GM13976 (cell line): ENCODE data around the gene IMMP2L.

ENCODE experiments used
- DNase-seq: peaks from one replicate; pipeline ENCODE4 v3.0.0; 2012; ENCODE audit warnings: low spot score
- in situ Hi-C: fragments of 300-500 bp; cut with MboI; formaldehyde crosslinking; loops from one replicate; pipeline ENCODE4 v1.12.0; 2022; ENCODE audit warnings: low sequenced_read_pairs, mixed read lengths, inconsistent platforms; ENCODE audit not compliant: unreplicated experiment
- TF ChIP-seq, protein P1 (sequence below): IDR thresholded peaks from 2 replicates; pipeline ENCODE4 v1.5.1; 2012; ENCODE audit warnings: borderline replicate concordance, mild to moderate bottlenecking; ENCODE audit not compliant: insufficient read depth; ENCODE audit errors: extremely low read depth, missing control alignments, control extremely low read depth

Gene IMMP2L

DNA sequence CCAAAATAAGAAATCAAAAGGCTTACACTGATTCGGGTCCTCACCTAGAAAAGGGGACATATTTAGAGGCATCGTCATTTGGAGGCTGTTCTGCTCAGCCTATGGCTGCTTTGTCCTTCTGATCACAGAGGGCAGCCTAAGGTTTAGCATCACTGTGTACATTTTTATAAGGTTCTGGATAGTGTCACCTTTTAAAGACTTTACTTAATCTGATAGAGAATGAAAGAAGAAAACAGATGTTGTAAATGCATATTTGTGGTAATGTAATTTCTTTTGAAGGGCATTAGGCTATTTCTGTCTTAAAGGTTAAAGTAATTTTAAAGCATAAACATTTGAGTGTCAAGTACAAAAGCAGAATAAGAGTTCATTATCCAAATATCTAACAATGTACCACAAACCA lies 916.7 kb downstream of the IMMP2L start:
- no peak for DNase-seq
- TF ChIP-seq, protein P1, sequence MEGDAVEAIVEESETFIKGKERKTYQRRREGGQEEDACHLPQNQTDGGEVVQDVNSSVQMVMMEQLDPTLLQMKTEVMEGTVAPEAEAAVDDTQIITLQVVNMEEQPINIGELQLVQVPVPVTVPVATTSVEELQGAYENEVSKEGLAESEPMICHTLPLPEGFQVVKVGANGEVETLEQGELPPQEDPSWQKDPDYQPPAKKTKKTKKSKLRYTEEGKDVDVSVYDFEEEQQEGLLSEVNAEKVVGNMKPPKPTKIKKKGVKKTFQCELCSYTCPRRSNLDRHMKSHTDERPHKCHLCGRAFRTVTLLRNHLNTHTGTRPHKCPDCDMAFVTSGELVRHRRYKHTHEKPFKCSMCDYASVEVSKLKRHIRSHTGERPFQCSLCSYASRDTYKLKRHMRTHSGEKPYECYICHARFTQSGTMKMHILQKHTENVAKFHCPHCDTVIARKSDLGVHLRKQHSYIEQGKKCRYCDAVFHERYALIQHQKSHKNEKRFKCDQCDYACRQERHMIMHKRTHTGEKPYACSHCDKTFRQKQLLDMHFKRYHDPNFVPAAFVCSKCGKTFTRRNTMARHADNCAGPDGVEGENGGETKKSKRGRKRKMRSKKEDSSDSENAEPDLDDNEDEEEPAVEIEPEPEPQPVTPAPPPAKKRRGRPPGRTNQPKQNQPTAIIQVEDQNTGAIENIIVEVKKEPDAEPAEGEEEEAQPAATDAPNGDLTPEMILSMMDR: no peak
- in situ Hi-C loops: no loop called here

GRCh38 chr7:110645060-110645459 lies 917.2 kb downstream of the IMMP2L start:
- no peak for DNase-seq
- TF ChIP-seq, protein P1: no peak
- in situ Hi-C loops: no loop called here

DNA sequence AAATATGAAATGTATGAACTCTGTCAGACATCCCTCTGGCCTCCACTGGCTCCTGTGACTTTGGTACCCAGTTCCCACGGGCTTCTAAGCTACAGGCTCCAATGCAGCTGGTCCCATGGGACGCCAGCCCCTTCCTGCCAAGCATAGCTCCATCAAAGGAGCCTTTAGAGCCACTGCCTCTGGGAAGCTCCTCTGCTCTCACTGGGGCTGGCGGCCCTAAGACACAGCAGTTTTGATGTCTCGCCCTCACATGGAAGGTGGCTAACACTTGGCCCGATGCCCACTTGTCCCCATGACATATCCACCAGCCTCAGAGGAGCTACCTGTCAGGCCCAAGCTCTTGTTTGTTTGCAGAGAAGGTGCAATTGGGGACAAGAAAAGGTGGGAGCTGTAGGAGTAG lies 925.0 kb downstream of the IMMP2L start:
- TF ChIP-seq, protein P1: no peak
- in situ Hi-C loops: no loop called here
- DNase-seq: no peak

- no peak for DNase-seq
- in situ Hi-C loops: no loop called here
- TF ChIP-seq, protein P1: no peak
Measured at GRCh38 chr7:110633313-110633712, 929.0 kb downstream of the IMMP2L start.

- in situ Hi-C loops: no loop called here
- TF ChIP-seq, protein P1: no peak
- no peak for DNase-seq
Measured at GRCh38 chr7:110626414-110626813, 935.9 kb downstream of the IMMP2L start.

DNA sequence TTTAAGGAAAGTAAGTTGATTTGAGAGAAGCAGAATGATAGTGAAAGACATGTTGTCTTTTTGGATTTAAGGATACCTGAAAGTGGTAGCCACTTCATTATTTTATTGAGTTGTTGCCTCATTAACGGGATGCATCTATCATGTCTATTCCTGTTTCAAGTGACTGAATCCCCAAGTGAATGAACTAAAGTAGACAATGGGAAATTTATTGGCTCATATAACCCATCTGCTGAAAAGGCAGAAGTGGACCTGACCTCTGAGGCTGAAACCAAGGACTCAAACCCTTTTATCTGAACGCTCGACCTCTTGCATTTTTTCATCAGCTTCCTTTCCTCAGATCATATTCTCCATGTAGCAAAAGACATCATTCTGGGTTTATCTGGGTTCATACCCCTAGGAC lies 937.0 kb downstream of the IMMP2L start:
- in situ Hi-C loops: no loop called here
- TF ChIP-seq, protein P1: no peak
- no peak for DNase-seq

- TF ChIP-seq, protein P1: no peak
- in situ Hi-C loops: no loop called here
Measured at GRCh38 chr7:110623436-110623835, 938.9 kb downstream of the IMMP2L start.

More at GRCh38 chr7:110623436-110623835, 938.9 kb downstream of the IMMP2L start:
- no peak for DNase-seq
